Panc1 (cell line): ENCODE data around the gene ARSG. TPM values are rescaled to one million over a fixed set of nuclear protein-coding genes. Genes with fewer than 3 reads are reported as not detected.

ENCODE experiments used
- ATAC-seq: fragments of 200-7000 bp; cut with Tn5 transposase; 2 replicates; pipeline ENCODE4 v1.9.1; 2020; ENCODE audit warnings: mild to moderate bottlenecking, moderate library complexity
- BruUV-seq: library from RNA; stranded (reverse); fragments of 400-500 nt; replicated peaks from 2 replicates; lab custom pipeline; 2021; lab: Mats Ljungman, UMichigan
- CTCF ChIA-PET: fragments of 300-600 bp; sonication (Branson Sonifier 250); formaldehyde crosslinking; loops from one replicate; lab custom pipeline; 2022; ENCODE audit warnings: antibody characterized with exemption; lab: Charles Lee
- POLR2A ChIA-PET: fragments of 300-600 bp; sonication (Branson Sonifier 250); formaldehyde crosslinking; loops from one replicate; lab custom pipeline; 2022; ENCODE audit warnings: antibody characterized with exemption; lab: Charles Lee
- DNase-seq: peaks from one replicate; pipeline ENCODE4 v3.0.0-alpha.2; 2010; ENCODE audit warnings: low read depth, low spot score
- H3K27ac ChIP-seq: 2 replicates; pipeline ENCODE4 v1.5.1; 2011; ENCODE audit warnings: mild to moderate bottlenecking, low read length, inconsistent platforms
- H3K27me3 ChIP-seq: fragments of 200-500 bp; sonication (Bioruptor generic); 2 replicates; pipeline ENCODE4 v1.6.0; 2014; ENCODE audit warnings: low read length, inconsistent platforms; ENCODE audit not compliant: control insufficient read depth, insufficient read depth
- H3K36me3 ChIP-seq: fragments of 200-500 bp; sonication (Bioruptor generic); 2 replicates; pipeline ENCODE4 v1.5.1; 2014; ENCODE audit warnings: inconsistent platforms, mild to moderate bottlenecking, low read length, moderate library complexity; ENCODE audit not compliant: control insufficient read depth, insufficient read depth
- H3K4me1 ChIP-seq: 2 replicates; pipeline ENCODE4 v1.5.1; 2011; ENCODE audit warnings: inconsistent platforms, mild to moderate bottlenecking, low read length, moderate library complexity; ENCODE audit not compliant: control insufficient read depth, insufficient read depth
- H3K4me3 ChIP-seq, 2 experiments: 2 replicates each; pipeline ENCODE4 v1.5.1; 2011 to 2012; ENCODE audit warnings: low read depth in 2 of 2, low read length in 2 of 2, mild to moderate bottlenecking in 2 of 2, inconsistent platforms in 1 of 2, moderate library complexity in 1 of 2
- H3K9me3 ChIP-seq: fragments of 200-500 bp; sonication (Bioruptor generic); 2 replicates; pipeline ENCODE4 v1.5.1; 2014; ENCODE audit warnings: low read depth, mild to moderate bottlenecking, inconsistent platforms, low read length, moderate library complexity; ENCODE audit not compliant: control insufficient read depth, insufficient read depth
- CTCF ChIP-seq: fragments of 450-650 bp; IDR thresholded peaks from 2 replicates; pipeline ENCODE4 v1.5.1; 2017; ENCODE audit warnings: mild to moderate bottlenecking
- POLR2AphosphoS5 ChIP-seq: IDR thresholded peaks from 2 replicates; pipeline ENCODE4 v1.6.1; 2012; ENCODE audit warnings: mild to moderate bottlenecking, low read depth, low read length, moderate library complexity
- REST ChIP-seq, 2 experiments: IDR thresholded peaks; 2 replicates each; pipeline ENCODE4 v1.6.1; 2011 to 2012; ENCODE audit warnings: low read depth in 2 of 2, control low read depth in 1 of 2, low read length in 1 of 2, mild to moderate bottlenecking in 1 of 2, moderate library complexity in 1 of 2; ENCODE audit not compliant: insufficient read depth in 1 of 2
- SIN3A ChIP-seq: IDR thresholded peaks from 2 replicates; pipeline ENCODE4 v1.6.1; 2012; ENCODE audit warnings: low read depth, mild to moderate bottlenecking, low read length, moderate library complexity, borderline replicate concordance; ENCODE audit not compliant: insufficient read depth
- TCF7L2 ChIP-seq: IDR thresholded peaks from 2 replicates; pipeline ENCODE4 v1.6.1; 2011; ENCODE audit warnings: mild to moderate bottlenecking, low read depth, low read length, inconsistent platforms
- in situ Hi-C: cut with HindIII; loops from 2 replicates; pipeline ENCODE4 v1.10.0; 2016; ENCODE audit warnings: low sequenced_read_pairs, low pct_unique_long_range_greater_than_20kb
- intact Hi-C: fragments of 100-400 bp; cut with micrococcal nuclease; formaldehyde crosslinking; loops from one replicate; pipeline ENCODE4 v1.10.0; 2022; ENCODE audit not compliant: unreplicated experiment
- total RNA-seq: library from RNA; stranded (reverse); gene quantifications from one replicate; pipeline ENCODE4 v1.2.1, GENCODE V29; 2021; ENCODE audit not compliant: unreplicated experiment

Gene ARSG
- total RNA-seq, 1 experiment from 2014 or later = 2.3 TPM

GRCh38 chr17:68322630-68323029, 31.3 kb downstream of the ARSG start:
- Histone ChIP-seq H3K4me1 (no peaks in the 10 kb centered on the region), H3K9me3 (no peaks in the 10 kb centered on the region), H3K27me3 (no peaks in the 10 kb centered on the region), H3K4me3 (no peak overlapping the region), H3K36me3 (no peaks in the 10 kb centered on the region), H3K27ac (no peak overlapping the region)
- ATAC-seq = no peak
- ChIA-PET POLR2A (no interaction called here), CTCF (no interaction called here)
- in situ Hi-C loops = no loop called here
- intact Hi-C loops = no loop called here
- BruUV-seq = no TSS peak
- TF ChIP-seq SIN3A (no peak), POLR2AphosphoS5 (no peak), CTCF (no peak), REST (IDR thresholded peaks at IDR 0.05; ENCODE audit: insufficient read depth in 1 of 2, low read depth in 2 of 2, low read length in 1 of 2) (no peak), TCF7L2 (no peak)
- DNase-seq = no peak

- Histone ChIP-seq H3K4me1 (no peaks in the 10 kb centered on the region), H3K4me3 (no peak overlapping the region), H3K27me3 (no peaks in the 10 kb centered on the region), H3K27ac (no peak overlapping the region), H3K9me3 (no peaks in the 10 kb centered on the region), H3K36me3 (no peaks in the 10 kb centered on the region)
- CTCF ChIA-PET = no interaction called here
- TF ChIP-seq TCF7L2 = no peak
- TF ChIP-seq POLR2AphosphoS5 = no peak
- TF ChIP-seq CTCF = no peak
- TF ChIP-seq SIN3A = no peak
- TF ChIP-seq REST (IDR thresholded peaks at IDR 0.05; ENCODE audit: insufficient read depth in 1 of 2, low read depth in 2 of 2, low read length in 1 of 2) = no peak
- POLR2A ChIA-PET = interaction anchor here (0.7 kb wide), 1 partner anchor 52 kb away, joined by 8 read pairs; no protein-coding TSS in a partner anchor
- no peak for ATAC-seq
- BruUV-seq = no TSS peak
- DNase-seq = no peak
- intact Hi-C loops (no loop called here), in situ Hi-C loops (no loop called here)
These were observed 32.8 kb downstream of the ARSG start for GRCh38 chr17:68324114-68324513.
